HG03139 (cell line): ENCODE measurements around the gene SLC2A9.

ENCODE experiments used
- ATAC-seq: cut with Tn5 transposase; IDR thresholded peaks from one replicate; pipeline ENCODE4 v1.9.1; 2021; ENCODE audit not compliant: unreplicated experiment

The SLC2A9 gene

GRCh38 chr4:10046471-10046870, 25.2 kb upstream of the SLC2A9 start:
- ATAC-seq: no peak

GRCh38 chr4:10045481-10045880, 24.2 kb upstream of the SLC2A9 start:
- no peak for ATAC-seq

- no peak for ATAC-seq
Observed at GRCh38 chr4:10041036-10041435, 19.7 kb upstream of the SLC2A9 start.

GRCh38 chr4:10040049-10040892, 19.0 kb upstream of the SLC2A9 start:
- no peak for ATAC-seq

- no peak for ATAC-seq
Observed at GRCh38 chr4:10036807-10037342, 15.6 kb upstream of the SLC2A9 start.

GRCh38 chr4:10035130-10035529, 13.8 kb upstream of the SLC2A9 start:
- ATAC-seq: no peak

GRCh38 chr4:10034612-10035104, 13.4 kb upstream of the SLC2A9 start:
- ATAC-seq: no peak

GRCh38 chr4:10034136-10034535, 12.8 kb upstream of the SLC2A9 start:
- no peak for ATAC-seq

GRCh38 chr4:10033191-10033881, 12.0 kb upstream of the SLC2A9 start:
- ATAC-seq: no peak

GRCh38 chr4:10032625-10033024, 11.3 kb upstream of the SLC2A9 start:
- ATAC-seq: no peak

- no peak for ATAC-seq
Observed at GRCh38 chr4:10031668-10032590, 10.6 kb upstream of the SLC2A9 start.

GRCh38 chr4:10030972-10031667, 9.8 kb upstream of the SLC2A9 start:
- no peak for ATAC-seq

GRCh38 chr4:10029403-10029802, 8.1 kb upstream of the SLC2A9 start:
- no peak for ATAC-seq

- no peak for ATAC-seq
Observed at GRCh38 chr4:10028910-10029309, 7.6 kb upstream of the SLC2A9 start.

- no peak for ATAC-seq
Observed at GRCh38 chr4:10026485-10026884, 5.2 kb upstream of the SLC2A9 start.

GRCh38 chr4:10025230-10025806, 4.0 kb upstream of the SLC2A9 start:
- no peak for ATAC-seq

GRCh38 chr4:10024303-10024702, 3.0 kb upstream of the SLC2A9 start:
- no peak for ATAC-seq

- ATAC-seq: no peak
Observed at GRCh38 chr4:10023806-10024205, 2.5 kb upstream of the SLC2A9 start.

GRCh38 chr4:10023050-10023419, 1.7 kb upstream of the SLC2A9 start:
- ATAC-seq: no peak
